ENCODE results near the gene NUS1.
A peak's percentile ranks its signal among the peaks of the same experiment; 100 is the strongest.
"Not testable (repeated sequence)": the region's sequence is repeated elsewhere in the genome, so short reads cannot be mapped to it uniquely, and the experiment has no call there.

Gene NUS1

GRCh38 chr6:117706936-117707509 lies 31.8 kb downstream of the NUS1 start:
- not testable (repeated sequence) for H3K18ac ChIP-seq (ENCODE audit: low read length); H3K9me3 ChIP-seq (ENCODE audit: insufficient read depth, low read depth, low read length); H3K23ac ChIP-seq (ENCODE audit: low read length); H2BK12ac ChIP-seq (ENCODE audit: low read length); DNase-seq; H3K79me2 ChIP-seq (ENCODE audit: control insufficient read depth, insufficient read depth, low read length, poor library complexity); H3K4me3 ChIP-seq (ENCODE audit: low read depth, low read length); H3K9ac ChIP-seq (ENCODE audit: low read length); H3K27ac ChIP-seq (ENCODE audit: low read depth, low read length); H4K8ac ChIP-seq (ENCODE audit: low read depth, low read length); H3K79me1 ChIP-seq (ENCODE audit: low read length); H2BK5ac ChIP-seq (ENCODE audit: low read depth, low read length, poor library complexity); H3K36me3 ChIP-seq (ENCODE audit: control insufficient read depth in 1 of 2, insufficient read depth in 2 of 2, low read length in 2 of 2); H4K91ac ChIP-seq (ENCODE audit: low read depth, low read length); H3K27me3 ChIP-seq (ENCODE audit: insufficient read depth, low read length); H3K14ac ChIP-seq (ENCODE audit: low read length); H3K4ac ChIP-seq (ENCODE audit: low read depth, low read length); H2AFZ ChIP-seq (ENCODE audit: insufficient read depth, low read length, poor library complexity); H2AK5ac ChIP-seq (ENCODE audit: low read length); H2BK120ac ChIP-seq (ENCODE audit: insufficient read depth, low read length, poor library complexity); H4K12ac ChIP-seq (ENCODE audit: low read depth, low read length); H3K4me1 ChIP-seq (ENCODE audit: control insufficient read depth in 1 of 2, insufficient read depth in 2 of 2, low read length in 2 of 2); H3K4me2 ChIP-seq (ENCODE audit: low read length)
- no CpG with 5 or more reads among the region's 7 CpGs for WGBS (ENCODE audit: extremely low coverage, insufficient coverage, insufficient read length)

- peak overlapping the region; percentile 63 for H3K9ac ChIP-seq (ENCODE audit: low read length)
- H2BK120ac ChIP-seq (ENCODE audit: insufficient read depth, low read length, poor library complexity), result no peak overlapping the region
- no peak overlapping the region for H3K27ac ChIP-seq (ENCODE audit: low read depth, low read length)
- H3K27me3 ChIP-seq (ENCODE audit: insufficient read depth, low read length), result no peaks in the 10 kb centered on the region
- H3K4me1 ChIP-seq (ENCODE audit: control insufficient read depth in 1 of 2, insufficient read depth in 2 of 2, low read length in 2 of 2), result no peaks in the 10 kb centered on the region
- peak in 1 of 2 donors; percentile 9 for DNase-seq
- H3K4me3 ChIP-seq (ENCODE audit: low read depth, low read length), result no peak overlapping the region
- no peak overlapping the region for H3K18ac ChIP-seq (ENCODE audit: low read length)
- H4K12ac ChIP-seq (ENCODE audit: low read depth, low read length), result no peak overlapping the region
- no peak overlapping the region for H3K23ac ChIP-seq (ENCODE audit: low read length)
- H3K79me2 ChIP-seq (ENCODE audit: control insufficient read depth, insufficient read depth, low read length, poor library complexity), result no peaks in the 10 kb centered on the region
- no peaks in the 10 kb centered on the region for H3K9me3 ChIP-seq (ENCODE audit: insufficient read depth, low read depth, low read length)
- H2BK5ac ChIP-seq (ENCODE audit: low read depth, low read length, poor library complexity), result no peak overlapping the region
- H3K4me2 ChIP-seq (ENCODE audit: low read length), result no peak overlapping the region
- no peaks in the 10 kb centered on the region for H3K79me1 ChIP-seq (ENCODE audit: low read length)
- H2AK5ac ChIP-seq (ENCODE audit: low read length), result no peak overlapping the region
- H3K36me3 ChIP-seq (ENCODE audit: control insufficient read depth in 1 of 2, insufficient read depth in 2 of 2, low read length in 2 of 2), result peaks cover 0 to 6% of the 10 kb centered on the region in 2 experiments
- H3K14ac ChIP-seq (ENCODE audit: low read length), result no peak overlapping the region
- H2BK12ac ChIP-seq (ENCODE audit: low read length), result no peak overlapping the region
- H4K91ac ChIP-seq (ENCODE audit: low read depth, low read length), result no peak overlapping the region
- no peak overlapping the region for H3K4ac ChIP-seq (ENCODE audit: low read depth, low read length)
- no peak overlapping the region for H4K8ac ChIP-seq (ENCODE audit: low read depth, low read length)
- H2AFZ ChIP-seq (ENCODE audit: insufficient read depth, low read length, poor library complexity), result no peak overlapping the region
Measured at GRCh38 chr6:117711369-117711768, 36.1 kb downstream of the NUS1 start.

GRCh38 chr6:117718895-117719294 lies 43.6 kb downstream of the NUS1 start:
- no peaks in the 10 kb centered on the region for H3K79me2 ChIP-seq (ENCODE audit: control insufficient read depth, insufficient read depth, low read length, poor library complexity)
- no peak overlapping the region for H3K4ac ChIP-seq (ENCODE audit: low read depth, low read length)
- no peaks in the 10 kb centered on the region for H3K4me1 ChIP-seq (ENCODE audit: control insufficient read depth in 1 of 2, insufficient read depth in 2 of 2, low read length in 2 of 2)

GRCh38 chr6:117721520-117721919 lies 46.3 kb downstream of the NUS1 start:
- DNase-seq; H2AK5ac ChIP-seq (ENCODE audit: low read length); H3K18ac ChIP-seq (ENCODE audit: low read length); H2BK120ac ChIP-seq (ENCODE audit: insufficient read depth, low read length, poor library complexity); H3K36me3 ChIP-seq (ENCODE audit: control insufficient read depth in 1 of 2, insufficient read depth in 2 of 2, low read length in 2 of 2); H3K79me2 ChIP-seq (ENCODE audit: control insufficient read depth, insufficient read depth, low read length, poor library complexity); H3K4me2 ChIP-seq (ENCODE audit: low read length); H4K91ac ChIP-seq (ENCODE audit: low read depth, low read length); H4K8ac ChIP-seq (ENCODE audit: low read depth, low read length); H3K14ac ChIP-seq (ENCODE audit: low read length); H3K4me3 ChIP-seq (ENCODE audit: low read depth, low read length); H3K9ac ChIP-seq (ENCODE audit: low read length); H3K4ac ChIP-seq (ENCODE audit: low read depth, low read length); H3K27ac ChIP-seq (ENCODE audit: low read depth, low read length); H3K4me1 ChIP-seq (ENCODE audit: control insufficient read depth in 1 of 2, insufficient read depth in 2 of 2, low read length in 2 of 2); H2BK5ac ChIP-seq (ENCODE audit: low read depth, low read length, poor library complexity); H3K79me1 ChIP-seq (ENCODE audit: low read length); H3K9me3 ChIP-seq (ENCODE audit: insufficient read depth, low read depth, low read length); H3K23ac ChIP-seq (ENCODE audit: low read length); H2BK12ac ChIP-seq (ENCODE audit: low read length); H4K12ac ChIP-seq (ENCODE audit: low read depth, low read length); H3K27me3 ChIP-seq (ENCODE audit: insufficient read depth, low read length); H2AFZ ChIP-seq (ENCODE audit: insufficient read depth, low read length, poor library complexity): not testable (repeated sequence)
- no CpG with 5 or more reads among the region's 12 CpGs for WGBS (ENCODE audit: extremely low coverage, insufficient coverage, insufficient read length)

More at GRCh38 chr6:117718895-117719294, 43.6 kb downstream of the NUS1 start:
- H3K27me3 ChIP-seq (ENCODE audit: insufficient read depth, low read length), result no peaks in the 10 kb centered on the region
- no peak overlapping the region for H3K4me3 ChIP-seq (ENCODE audit: low read depth, low read length)
- H4K12ac ChIP-seq (ENCODE audit: low read depth, low read length), result no peak overlapping the region
- no peak overlapping the region for H4K8ac ChIP-seq (ENCODE audit: low read depth, low read length)
- no peak overlapping the region for H3K27ac ChIP-seq (ENCODE audit: low read depth, low read length)
- H2BK120ac ChIP-seq (ENCODE audit: insufficient read depth, low read length, poor library complexity), result no peak overlapping the region
- no peak overlapping the region for H2AK5ac ChIP-seq (ENCODE audit: low read length)
- H3K79me1 ChIP-seq (ENCODE audit: low read length), result no peaks in the 10 kb centered on the region
- H3K36me3 ChIP-seq (ENCODE audit: control insufficient read depth in 1 of 2, insufficient read depth in 2 of 2, low read length in 2 of 2), result peaks cover 0 to 4% of the 10 kb centered on the region in 2 experiments
- no peak overlapping the region for H4K91ac ChIP-seq (ENCODE audit: low read depth, low read length)
- H3K23ac ChIP-seq (ENCODE audit: low read length), result no peak overlapping the region
- H2BK12ac ChIP-seq (ENCODE audit: low read length), result no peak overlapping the region
- no peak for DNase-seq
- no peak overlapping the region for H3K14ac ChIP-seq (ENCODE audit: low read length)
- no peak overlapping the region for H3K4me2 ChIP-seq (ENCODE audit: low read length)
- H2AFZ ChIP-seq (ENCODE audit: insufficient read depth, low read length, poor library complexity), result no peak overlapping the region
- H3K9ac ChIP-seq (ENCODE audit: low read length), result no peak overlapping the region
- H3K18ac ChIP-seq (ENCODE audit: low read length), result no peak overlapping the region
- H3K9me3 ChIP-seq (ENCODE audit: insufficient read depth, low read depth, low read length), result no peaks in the 10 kb centered on the region
- H2BK5ac ChIP-seq (ENCODE audit: low read depth, low read length, poor library complexity), result no peak overlapping the region
